Trophoblast cell (in vitro differentiated cells and primary cell): ENCODE measurements around the gene EMILIN2.
"Not testable (repeated sequence)": the region's sequence is repeated elsewhere in the genome, so short reads cannot be mapped to it uniquely, and the experiment has no call there.

Experiments used
- DNase-seq, 2 donors: peaks; one replicate each; pipeline ENCODE4 v3.0.0-alpha.2; 2016
- H2AFZ ChIP-seq: 2 replicates; pipeline ENCODE4 v1.6.1; 2013; ENCODE audit warnings: low read length, moderate library complexity, mild to moderate bottlenecking; ENCODE audit not compliant: insufficient read depth, poor library complexity
- H2AK5ac ChIP-seq: 2 replicates; pipeline ENCODE4 v1.6.1; 2013; ENCODE audit warnings: mild to moderate bottlenecking, low read length
- H2BK120ac ChIP-seq: 2 replicates; pipeline ENCODE4 v1.6.1; 2013; ENCODE audit warnings: low read length, mild to moderate bottlenecking, moderate library complexity; ENCODE audit not compliant: insufficient read depth, poor library complexity
- H2BK12ac ChIP-seq: 2 replicates; pipeline ENCODE4 v1.6.1; 2013; ENCODE audit warnings: mild to moderate bottlenecking, low read length, moderate library complexity
- H2BK5ac ChIP-seq: 2 replicates; pipeline ENCODE4 v1.6.1; 2013; ENCODE audit warnings: low read length, low read depth, moderate library complexity, mild to moderate bottlenecking; ENCODE audit not compliant: poor library complexity
- H3K14ac ChIP-seq: 2 replicates; pipeline ENCODE4 v1.6.1; 2013; ENCODE audit warnings: mild to moderate bottlenecking, low read length
- H3K18ac ChIP-seq: 2 replicates; pipeline ENCODE4 v1.6.1; 2013; ENCODE audit warnings: mild to moderate bottlenecking, low read length
- H3K23ac ChIP-seq: 2 replicates; pipeline ENCODE4 v1.6.1; 2013; ENCODE audit warnings: low read length
- H3K27ac ChIP-seq: 2 replicates; pipeline ENCODE4 v1.5.1; 2013; ENCODE audit warnings: low read depth, mild to moderate bottlenecking, inconsistent platforms, low read length, moderate library complexity
- H3K27me3 ChIP-seq: 2 replicates; pipeline ENCODE4 v1.6.1; 2013; ENCODE audit warnings: inconsistent platforms, mild to moderate bottlenecking, low read length, moderate library complexity; ENCODE audit not compliant: insufficient read depth
- H3K36me3 ChIP-seq, 2 experiments: 1 replicate in 1 of 2; 2 replicates in 1 of 2; pipeline ENCODE4 v1.6.1; 2013; ENCODE audit warnings: low read length in 2 of 2, mild to moderate bottlenecking in 2 of 2, moderate library complexity in 1 of 2; ENCODE audit not compliant: insufficient read depth in 2 of 2, control insufficient read depth in 1 of 2
- H3K4ac ChIP-seq: 2 replicates; pipeline ENCODE4 v1.6.1; 2013; ENCODE audit warnings: low read depth, mild to moderate bottlenecking, low read length, moderate library complexity
- H3K4me1 ChIP-seq, 2 experiments: 1 replicate in 1 of 2; 2 replicates in 1 of 2; pipeline ENCODE4 v1.6.1; 2013; ENCODE audit warnings: low read length in 2 of 2, mild to moderate bottlenecking in 2 of 2, moderate library complexity in 1 of 2; ENCODE audit not compliant: insufficient read depth in 2 of 2, control insufficient read depth in 1 of 2
- H3K4me2 ChIP-seq: 2 replicates; pipeline ENCODE4 v1.6.1; 2013; ENCODE audit warnings: inconsistent platforms, mild to moderate bottlenecking, low read length, moderate library complexity
- H3K4me3 ChIP-seq: 2 replicates; pipeline ENCODE4 v1.5.1; 2013; ENCODE audit warnings: mild to moderate bottlenecking, low read depth, low read length, inconsistent platforms
- H3K79me1 ChIP-seq: one replicate; pipeline ENCODE4 v1.6.1; 2013; ENCODE audit warnings: low read length
- H3K79me2 ChIP-seq: 2 replicates; pipeline ENCODE4 v1.6.1; 2013; ENCODE audit warnings: low read length, mild to moderate bottlenecking; ENCODE audit not compliant: control insufficient read depth, insufficient read depth, poor library complexity
- H3K9ac ChIP-seq: 2 replicates; pipeline ENCODE4 v1.6.1; 2013; ENCODE audit warnings: mild to moderate bottlenecking, low read length
- H3K9me3 ChIP-seq: 2 replicates; pipeline ENCODE4 v1.6.1; 2013; ENCODE audit warnings: low read depth, mild to moderate bottlenecking, control low read depth, inconsistent platforms, low read length; ENCODE audit not compliant: insufficient read depth
- H4K12ac ChIP-seq: 2 replicates; pipeline ENCODE4 v1.6.1; 2013; ENCODE audit warnings: low read depth, mild to moderate bottlenecking, low read length, moderate library complexity
- H4K8ac ChIP-seq: 2 replicates; pipeline ENCODE4 v1.6.1; 2013; ENCODE audit warnings: low read depth, mild to moderate bottlenecking, low read length, moderate library complexity
- H4K91ac ChIP-seq: one replicate; pipeline ENCODE4 v1.6.1; 2013; ENCODE audit warnings: low read depth, mild to moderate bottlenecking, low read length, moderate library complexity
- WGBS: extraction: QIAGEN DNeasy Blood & Tissue Kit; methylation state at CpG from one replicate; pipeline ENCODE4 v1.1.7; 2013; ENCODE audit warnings: missing lambda C conversion rate; ENCODE audit not compliant: insufficient read length, insufficient coverage; ENCODE audit errors: extremely low coverage; 5-methylcytosine and 5-hydroxymethylcytosine counted together

The EMILIN2 gene

DNA sequence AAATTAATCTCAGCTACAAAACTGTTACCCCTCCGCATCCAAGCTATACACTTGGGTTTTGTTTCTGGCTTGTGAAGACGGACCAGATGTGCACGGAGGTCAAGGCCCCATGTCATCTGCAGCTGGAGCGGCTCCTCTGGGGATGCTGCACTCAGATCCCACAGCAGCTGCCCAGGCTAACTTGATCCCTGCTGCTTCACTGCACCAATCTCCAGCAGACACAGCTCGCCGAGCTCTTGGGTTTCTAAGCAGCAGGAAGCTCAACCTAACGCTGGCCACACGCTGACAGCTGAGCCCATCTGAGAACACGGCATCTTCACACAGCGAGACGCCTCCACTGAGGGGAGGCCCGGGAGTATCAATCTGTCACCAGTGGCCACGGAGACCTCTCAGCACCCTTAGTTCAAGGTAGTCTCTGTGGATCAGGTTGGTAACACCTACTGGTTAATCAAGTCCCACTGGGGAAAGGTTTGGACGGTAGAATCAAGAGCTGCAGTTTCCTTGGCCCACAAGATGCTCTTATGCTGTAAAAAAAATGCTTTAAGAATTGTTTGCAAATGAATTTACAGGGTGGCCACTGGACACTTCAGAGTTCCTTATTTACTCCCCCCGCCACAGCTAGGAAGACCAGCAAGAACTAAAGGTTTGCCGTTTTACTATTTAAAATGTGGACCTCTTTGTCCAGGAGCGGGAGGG is 67.5 kb downstream of the EMILIN2 start:
- no peak overlapping the region for H3K14ac ChIP-seq
- DNase-seq: no peak
- no peak overlapping the region for H2BK5ac ChIP-seq
- no peak overlapping the region for H2AK5ac ChIP-seq
- no peaks in the 10 kb centered on the region for H3K9me3 ChIP-seq
- no peak overlapping the region for H4K8ac ChIP-seq
- no peak overlapping the region for H3K4ac ChIP-seq
- H3K9ac ChIP-seq: no peak overlapping the region
- peaks cover 61 to 73% of the 10 kb centered on the region in 2 experiments for H3K36me3 ChIP-seq
- no peak overlapping the region for H2AFZ ChIP-seq
- H3K27me3 ChIP-seq: no peaks in the 10 kb centered on the region
- no CpG with 5 or more reads among the region's 17 CpGs for WGBS
- no peak overlapping the region for H3K18ac ChIP-seq
- H4K12ac ChIP-seq: no peak overlapping the region
- H3K4me3 ChIP-seq: no peak overlapping the region
- H3K23ac ChIP-seq: no peak overlapping the region
- no peaks in the 10 kb centered on the region for H3K79me1 ChIP-seq
- H3K27ac ChIP-seq: no peak overlapping the region
- no peak overlapping the region for H2BK12ac ChIP-seq
- no peaks in the 10 kb centered on the region for H3K4me1 ChIP-seq
- no peak overlapping the region for H4K91ac ChIP-seq
- H2BK120ac ChIP-seq: no peak overlapping the region
- H3K4me2 ChIP-seq: no peak overlapping the region
- no peaks in the 10 kb centered on the region for H3K79me2 ChIP-seq

DNA sequence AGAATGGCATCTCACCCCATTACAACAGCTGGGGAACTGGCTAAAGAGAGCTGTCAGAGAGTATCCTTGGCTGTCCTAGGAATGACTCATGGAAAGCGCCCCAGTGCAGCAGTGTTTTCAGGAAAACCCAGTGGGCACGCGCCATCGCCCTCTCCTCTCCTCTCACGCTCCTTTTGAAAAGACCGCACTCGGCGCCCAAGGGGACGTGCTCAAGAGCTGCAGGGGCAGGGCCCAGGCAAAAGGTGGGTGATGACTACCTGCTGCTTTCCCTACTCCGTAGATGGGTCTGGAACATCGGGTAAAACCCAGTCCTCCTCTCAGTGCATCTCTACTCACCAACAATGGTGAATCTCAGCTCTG is 68.1 kb downstream of the EMILIN2 start:
- Histone ChIP-seq H3K14ac (no peak overlapping the region), H4K12ac (no peak overlapping the region), H2BK5ac (no peak overlapping the region), H3K4me3 (no peak overlapping the region), H3K23ac (no peak overlapping the region), H3K79me2 (no peaks in the 10 kb centered on the region), H3K18ac (no peak overlapping the region), H2BK12ac (no peak overlapping the region), H2AFZ (no peak overlapping the region), H4K91ac (no peak overlapping the region), H3K27ac (no peak overlapping the region), H4K8ac (no peak overlapping the region), H2BK120ac (no peak overlapping the region), H3K4ac (no peak overlapping the region), H3K79me1 (no peaks in the 10 kb centered on the region), H3K27me3 (no peaks in the 10 kb centered on the region), H3K9me3 (no peaks in the 10 kb centered on the region), H3K36me3 (peaks cover 60 to 72% of the 10 kb centered on the region in 2 experiments), H2AK5ac (no peak overlapping the region), H3K9ac (no peak overlapping the region), H3K4me1 (no peaks in the 10 kb centered on the region), H3K4me2 (no peak overlapping the region)
- WGBS: no CpG with 5 or more reads among the region's 11 CpGs
- no peak for DNase-seq

DNA sequence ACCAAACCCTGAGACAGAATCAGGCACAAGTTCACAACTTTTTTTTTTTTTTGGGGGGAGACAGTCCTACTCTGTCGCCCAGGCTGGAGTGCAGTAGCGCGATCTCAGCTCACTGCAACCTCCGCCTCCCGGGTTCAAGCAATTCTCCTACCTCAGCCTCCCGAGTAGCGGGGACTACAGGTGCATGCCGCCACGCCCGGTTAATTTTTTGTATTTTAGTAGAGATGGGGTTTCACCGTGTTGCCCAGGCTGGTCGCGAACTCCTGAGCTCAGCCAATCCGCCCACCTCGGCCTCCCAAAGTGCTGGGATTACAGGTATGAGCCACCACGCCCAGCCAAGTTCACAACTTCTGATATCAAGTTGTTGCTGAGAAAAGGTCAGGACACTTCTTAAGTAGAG is 68.7 kb downstream of the EMILIN2 start:
- not testable (repeated sequence) for H3K9me3 ChIP-seq, H3K27me3 ChIP-seq, H3K79me2 ChIP-seq, H3K4me1 ChIP-seq, H3K4me2 ChIP-seq, H3K79me1 ChIP-seq, H2AFZ ChIP-seq, H2BK5ac ChIP-seq, H3K23ac ChIP-seq, H3K27ac ChIP-seq, H4K91ac ChIP-seq, H2BK120ac ChIP-seq, H3K18ac ChIP-seq, H3K4ac ChIP-seq, H4K12ac ChIP-seq, H2BK12ac ChIP-seq, H2AK5ac ChIP-seq, DNase-seq, H3K14ac ChIP-seq, H3K4me3 ChIP-seq, H4K8ac ChIP-seq, H3K9ac ChIP-seq
- peaks cover 60 to 73% of the 10 kb centered on the region in 2 experiments for H3K36me3 ChIP-seq
- no CpG with 5 or more reads among the region's 16 CpGs for WGBS

DNA sequence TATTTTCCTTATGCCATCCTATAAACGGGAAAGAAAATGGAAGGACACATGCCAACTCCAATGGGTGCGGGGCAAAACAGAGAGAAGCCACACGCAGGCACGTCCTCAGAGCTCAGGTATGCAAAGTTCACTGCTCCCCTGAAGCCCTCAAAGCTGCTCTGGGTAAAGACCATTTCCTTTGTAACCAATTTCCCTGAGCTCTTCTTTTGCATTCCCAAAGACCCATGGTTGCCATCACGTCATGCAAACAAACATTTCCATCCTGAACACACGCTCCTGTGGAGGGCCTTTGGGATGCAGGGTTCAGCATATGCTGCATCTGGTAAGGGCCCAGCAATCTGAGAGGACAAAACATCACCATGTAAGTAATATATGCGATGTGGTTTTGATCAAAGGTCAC is 69.4 kb downstream of the EMILIN2 start:
- H3K79me2 ChIP-seq: no peaks in the 10 kb centered on the region
- DNase-seq: no peak
- H4K8ac ChIP-seq: no peak overlapping the region
- H3K9me3 ChIP-seq: no peaks in the 10 kb centered on the region
- no peak overlapping the region for H4K91ac ChIP-seq
- no peak overlapping the region for H2BK5ac ChIP-seq
- H3K14ac ChIP-seq: no peak overlapping the region
- H4K12ac ChIP-seq: no peak overlapping the region
- no peak overlapping the region for H3K27ac ChIP-seq
- no peaks in the 10 kb centered on the region for H3K79me1 ChIP-seq
- H3K27me3 ChIP-seq: no peaks in the 10 kb centered on the region
- no peak overlapping the region for H2AFZ ChIP-seq
- no peak overlapping the region for H2AK5ac ChIP-seq
- no peak overlapping the region for H3K23ac ChIP-seq
- H3K4me2 ChIP-seq: no peak overlapping the region
- no peak overlapping the region for H3K4ac ChIP-seq
- H3K36me3 ChIP-seq: peaks cover 60 to 73% of the 10 kb centered on the region in 2 experiments
- H3K4me1 ChIP-seq: no peaks in the 10 kb centered on the region
- no peak overlapping the region for H3K4me3 ChIP-seq
- no peak overlapping the region for H3K9ac ChIP-seq
- H3K18ac ChIP-seq: no peak overlapping the region
- no peak overlapping the region for H2BK120ac ChIP-seq
- H2BK12ac ChIP-seq: no peak overlapping the region
- WGBS: no CpG with 5 or more reads among the region's 7 CpGs
